ENCODE data around the gene FUBP1.
A peak's percentile ranks its signal among the peaks of the same experiment; 100 is the strongest.
"Not testable (repeated sequence)": the region's sequence is repeated elsewhere in the genome, so short reads cannot be mapped to it uniquely, and the experiment has no call there.

Gene FUBP1

DNA sequence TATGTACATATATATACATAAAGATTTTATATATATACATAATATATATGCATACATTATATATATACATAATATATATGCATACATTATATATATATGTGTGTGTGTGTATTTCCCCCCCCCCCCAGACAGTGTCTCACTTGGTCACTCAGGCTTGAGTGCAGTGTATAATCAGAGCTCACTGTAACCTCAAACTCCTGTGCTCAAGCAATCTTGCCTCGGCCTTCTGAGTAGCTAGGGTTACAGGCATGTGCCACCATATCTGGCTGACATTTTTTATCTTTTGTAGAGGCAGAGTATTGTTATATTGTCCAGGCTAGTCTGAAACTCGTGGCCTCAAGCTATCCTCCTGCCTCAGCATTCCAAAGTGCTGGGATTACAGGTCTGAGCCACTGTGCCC is 9.0 kb upstream of the FUBP1 start:
- DNase-seq = no peak

GRCh38 chr1:77986810-77987209 is 7.9 kb upstream of the FUBP1 start:
- no peak for DNase-seq

- no peak for DNase-seq
These were observed 5.8 kb upstream of the FUBP1 start for GRCh38 chr1:77984629-77985028.

- no peak for DNase-seq
These were observed 5.1 kb upstream of the FUBP1 start for GRCh38 chr1:77983997-77984355.

DNA sequence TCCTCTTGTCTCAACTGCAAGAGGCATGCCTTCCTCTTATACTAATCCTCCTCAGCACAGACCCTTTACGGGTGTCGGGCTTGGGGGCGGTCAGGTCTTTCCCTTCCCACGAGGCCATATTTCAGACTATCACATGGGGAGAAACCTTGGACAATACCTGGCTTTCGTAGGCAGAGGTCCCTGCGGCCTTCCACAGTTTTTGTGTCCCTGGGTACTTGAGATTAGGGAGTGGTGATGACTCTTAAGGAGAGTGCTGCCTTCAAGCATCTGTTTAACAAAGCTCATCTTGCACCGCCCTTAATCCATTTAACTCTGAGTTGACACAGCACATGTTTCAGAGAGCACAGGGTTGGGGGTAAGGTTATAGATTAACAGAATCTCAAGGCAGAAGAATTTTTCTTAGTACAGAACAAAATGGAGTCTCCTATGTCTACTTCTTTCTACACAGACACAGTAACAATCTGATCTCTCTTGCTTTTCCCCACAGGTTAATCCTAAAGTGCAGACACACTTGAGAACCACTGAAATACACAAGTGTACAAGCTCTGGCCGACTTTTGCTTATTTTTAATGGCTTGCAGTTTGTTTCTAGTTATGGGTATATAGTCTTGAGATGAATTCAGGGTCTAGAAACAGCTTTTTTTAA is 4.6 kb upstream of the FUBP1 start:
- DNase-seq = not testable (repeated sequence)

- DNase-seq = peak; percentile 79
These were observed 441 bp downstream of the FUBP1 start for GRCh38 chr1:77978293-77978968.

DNA sequence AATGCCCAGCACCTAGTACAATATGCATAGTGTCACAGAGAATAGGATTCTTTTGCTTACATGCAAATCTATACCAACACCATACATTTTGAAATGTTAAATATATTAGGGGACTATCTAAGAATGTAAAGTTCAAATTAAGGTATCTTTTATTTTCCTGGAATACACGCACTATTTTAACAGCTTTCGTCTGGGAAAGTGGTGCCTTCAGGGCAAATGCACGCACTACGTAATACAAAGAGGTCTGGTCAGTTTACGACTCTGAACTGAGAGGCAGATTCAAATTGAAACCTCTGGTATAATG is 931 bp downstream of the FUBP1 start:
- DNase-seq = no peak

- DNase-seq = no peak
These were observed 2.3 kb downstream of the FUBP1 start for GRCh38 chr1:77976433-77977076.

- DNase-seq = no peak
These were observed 3.0 kb downstream of the FUBP1 start for GRCh38 chr1:77975907-77976306.

GRCh38 chr1:77975386-77975785 is 3.5 kb downstream of the FUBP1 start:
- no peak for DNase-seq

GRCh38 chr1:77972080-77972479 is 6.8 kb downstream of the FUBP1 start:
- DNase-seq = no peak

- no peak for DNase-seq
These were observed 8.7 kb downstream of the FUBP1 start for GRCh38 chr1:77970192-77970591.

- DNase-seq = no peak
These were observed 12.6 kb downstream of the FUBP1 start for GRCh38 chr1:77966291-77966690.

GRCh38 chr1:77961392-77961791 is 17.5 kb downstream of the FUBP1 start:
- no peak for DNase-seq

GRCh38 chr1:77958850-77959249 is 20.0 kb downstream of the FUBP1 start:
- DNase-seq = no peak

DNA sequence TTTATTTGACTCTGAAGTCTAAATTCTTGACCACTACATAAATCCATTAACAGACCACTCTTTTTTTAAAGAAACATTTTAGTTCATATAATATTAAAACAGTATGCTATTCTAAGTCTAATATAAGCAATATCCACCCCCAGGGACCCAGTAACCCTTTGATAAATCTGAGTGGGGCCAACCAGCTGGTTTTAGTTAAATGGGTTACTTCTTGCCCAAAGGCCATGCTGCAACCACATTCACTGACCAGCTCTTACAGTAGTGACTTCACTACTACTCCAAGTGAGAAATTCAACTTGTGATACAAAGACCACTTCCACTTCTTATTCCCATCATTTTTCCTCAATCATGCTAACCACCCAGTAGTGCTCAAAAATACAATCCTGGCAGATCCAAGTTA is 20.5 kb downstream of the FUBP1 start:
- no peak for DNase-seq

DNA sequence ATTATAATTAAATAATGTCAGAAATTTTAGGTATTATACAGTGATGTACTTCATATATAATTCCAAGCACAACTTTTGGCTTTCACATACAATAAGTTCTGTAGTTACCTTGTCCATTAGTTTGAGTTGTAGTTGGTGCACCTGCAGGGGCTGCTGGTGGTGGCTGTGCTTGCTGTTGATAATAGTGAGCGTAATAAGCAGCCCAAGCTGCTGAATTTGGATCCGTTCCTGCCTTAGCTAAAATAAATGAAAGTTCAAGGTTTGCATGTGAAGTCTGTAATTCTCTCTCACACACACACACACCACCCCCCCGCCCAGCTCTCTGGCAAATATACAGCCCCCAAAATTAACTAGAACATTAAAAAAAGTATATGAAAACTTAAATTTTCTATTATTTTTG is 22.4 kb downstream of the FUBP1 start:
- no peak for DNase-seq

GRCh38 chr1:77955709-77956108 is 23.2 kb downstream of the FUBP1 start:
- no peak for DNase-seq

- no peak for DNase-seq
These were observed 24.4 kb downstream of the FUBP1 start for GRCh38 chr1:77954521-77954920.

GRCh38 chr1:77953907-77954306 is 25.0 kb downstream of the FUBP1 start:
- DNase-seq = no peak

DNA sequence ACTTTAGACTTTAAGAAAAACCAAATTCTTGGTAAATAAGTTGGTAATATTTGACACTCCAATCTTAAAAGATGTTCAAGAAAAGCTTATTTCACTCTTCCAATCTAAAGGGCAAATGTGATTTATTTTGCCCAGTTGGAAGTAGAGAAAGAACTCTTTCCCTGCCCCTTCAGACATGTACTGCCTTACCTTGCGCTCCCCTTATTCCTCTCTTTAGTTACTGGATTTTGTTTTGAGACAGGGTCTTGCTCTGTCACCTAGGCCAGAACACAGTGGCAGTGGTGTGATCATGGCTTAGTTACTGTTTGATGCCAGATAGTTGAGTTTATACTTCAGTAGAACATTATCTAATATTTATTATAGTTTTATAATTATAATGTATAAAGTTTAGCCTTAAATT is 27.5 kb downstream of the FUBP1 start:
- DNase-seq = no peak

DNA sequence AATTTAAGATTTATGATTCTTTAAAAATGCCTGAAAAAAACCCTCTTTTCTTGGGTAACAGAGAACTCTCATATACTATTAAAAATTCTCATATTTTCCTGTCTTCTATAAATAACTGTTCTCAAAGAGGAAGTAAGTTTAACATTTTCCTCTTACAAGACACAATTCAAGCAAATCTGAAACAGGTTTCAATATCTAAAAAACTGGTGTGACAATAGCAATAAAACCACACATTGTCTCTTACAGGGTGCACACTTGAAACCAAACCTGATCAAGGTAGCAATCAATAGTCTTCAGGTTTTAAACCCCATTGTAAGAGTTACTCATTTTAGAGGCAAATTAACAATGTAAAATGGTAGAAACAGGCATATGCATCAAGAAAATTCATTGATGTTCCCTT is 28.0 kb downstream of the FUBP1 start:
- no peak for DNase-seq

DNA sequence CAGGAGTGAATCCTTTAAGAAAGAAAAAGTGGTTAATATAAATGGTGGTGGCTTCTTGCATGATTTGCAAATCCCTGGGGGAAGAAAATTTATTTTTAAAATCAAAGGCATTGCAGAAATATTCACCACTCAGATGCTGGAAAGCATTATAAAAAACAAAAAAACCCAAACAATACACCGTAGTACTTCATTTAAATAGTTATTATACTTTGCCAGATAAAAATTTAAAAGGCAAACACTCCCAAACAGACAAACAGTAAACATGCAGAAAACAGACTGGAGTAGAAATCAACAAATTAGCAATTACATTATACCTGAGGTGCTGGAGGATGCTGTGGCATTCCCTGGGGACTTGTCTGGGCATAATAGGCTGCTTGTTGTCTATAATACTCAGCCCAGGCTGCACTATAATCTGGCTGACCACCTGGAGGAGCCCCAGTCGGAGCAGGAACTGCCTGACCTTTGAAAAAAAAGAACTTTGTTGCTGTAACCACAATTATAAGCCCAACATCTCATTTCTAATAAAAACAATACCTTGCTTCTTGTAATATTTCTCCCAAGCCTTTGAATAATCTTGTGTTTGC is 29.9 kb downstream of the FUBP1 start:
- no peak for DNase-seq

DNA sequence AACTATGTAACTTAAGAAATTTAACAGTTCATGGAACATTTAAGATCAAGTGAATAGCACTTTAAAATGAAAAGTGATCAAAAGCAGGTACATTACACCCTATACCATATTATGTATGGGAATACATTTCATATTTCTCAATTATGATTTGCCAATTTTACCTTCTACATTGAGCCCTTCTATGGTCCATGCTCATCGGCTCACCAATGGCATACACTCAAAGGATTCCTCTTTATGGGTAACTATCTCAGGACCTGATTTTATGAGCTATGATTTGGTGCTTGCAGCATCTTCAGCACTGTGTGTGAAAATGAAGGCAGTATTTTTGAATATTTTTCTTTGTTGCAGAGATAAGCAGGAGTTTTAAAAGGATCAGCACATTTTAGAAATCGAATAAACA is 33.5 kb downstream of the FUBP1 start:
- DNase-seq = no peak
